ENCODE results near the gene SPCS1.

The SPCS1 gene

GRCh38 chr3:52689151-52689550 is 16.8 kb upstream of the SPCS1 start:
- peaks cover 20% of the 10 kb centered on the region for H3K36me3 ChIP-seq
- no peak for TF ChIP-seq CTCF (IDR thresholded peaks at IDR 0.05)
- H3K4me1 ChIP-seq (ENCODE audit: control insufficient read depth in 1 of 2, insufficient read depth in 1 of 2, low read depth in 1 of 2, low read length in 1 of 2), result peaks cover 16 to 21% of the 10 kb centered on the region in 2 experiments
- no peak overlapping the region for H3K27ac ChIP-seq
- no peaks in the 10 kb centered on the region for H3K27me3 ChIP-seq
- no peaks in the 10 kb centered on the region for H3K9me3 ChIP-seq
- no peak overlapping the region for H3K4me3 ChIP-seq (ENCODE audit: low read depth in 1 of 2, low read length in 1 of 2)

- Histone ChIP-seq H3K4me3 (ENCODE audit: low read depth in 1 of 2, low read length in 1 of 2) (no peak overlapping the region), H3K27ac (no peak overlapping the region), H3K9me3 (no peaks in the 10 kb centered on the region), H3K36me3 (peaks cover 33% of the 10 kb centered on the region), H3K4me1 (ENCODE audit: control insufficient read depth in 1 of 2, insufficient read depth in 1 of 2, low read depth in 1 of 2, low read length in 1 of 2) (peaks cover 8 to 11% of the 10 kb centered on the region in 2 experiments), H3K27me3 (no peaks in the 10 kb centered on the region)
- no peak for TF ChIP-seq CTCF (IDR thresholded peaks at IDR 0.05)
These were observed 15.3 kb upstream of the SPCS1 start for GRCh38 chr3:52690560-52690959.

GRCh38 chr3:52693071-52693470 is 12.8 kb upstream of the SPCS1 start:
- Histone ChIP-seq H3K4me3 (ENCODE audit: low read depth in 1 of 2, low read length in 1 of 2) (no peak overlapping the region), H3K9me3 (no peaks in the 10 kb centered on the region), H3K36me3 (peaks cover 58% of the 10 kb centered on the region), H3K27ac (no peak overlapping the region), H3K4me1 (ENCODE audit: control insufficient read depth in 1 of 2, insufficient read depth in 1 of 2, low read depth in 1 of 2, low read length in 1 of 2) (no peaks in the 10 kb centered on the region), H3K27me3 (no peaks in the 10 kb centered on the region)
- TF ChIP-seq CTCF (IDR thresholded peaks at IDR 0.05), result no peak

DNA sequence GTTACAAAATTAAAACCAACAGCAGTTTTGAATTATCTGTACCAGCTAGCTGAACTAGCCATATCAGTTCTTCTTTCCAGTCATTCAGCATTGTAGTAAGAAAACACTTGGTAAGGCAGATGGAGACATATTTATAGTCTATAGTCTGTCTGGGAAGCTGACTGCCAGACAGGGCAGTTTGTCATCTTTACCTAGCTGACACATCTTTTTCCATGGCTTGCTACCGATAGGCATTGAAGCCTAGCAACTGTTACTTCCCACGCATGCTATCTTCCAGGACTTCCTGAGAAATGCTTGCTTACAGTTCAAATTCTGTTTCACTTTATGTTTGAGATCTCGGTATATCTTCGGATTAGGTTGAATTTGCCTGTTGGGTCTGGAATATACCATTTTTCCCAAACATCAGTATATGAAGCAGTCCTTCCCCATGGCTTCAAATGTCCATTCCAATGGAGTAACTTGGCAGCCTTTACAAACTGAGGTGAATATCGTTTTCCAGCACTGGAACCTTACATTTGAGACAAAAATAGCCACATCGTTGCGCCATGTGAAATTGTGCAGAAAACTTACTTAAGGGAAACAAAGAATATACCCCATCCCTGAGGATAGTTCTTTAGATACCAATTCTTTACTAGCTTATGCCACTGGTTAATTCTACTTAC is 11.2 kb upstream of the SPCS1 start:
- Histone ChIP-seq H3K9me3 (no peaks in the 10 kb centered on the region), H3K4me1 (ENCODE audit: control insufficient read depth in 1 of 2, insufficient read depth in 1 of 2, low read depth in 1 of 2, low read length in 1 of 2) (no peaks in the 10 kb centered on the region), H3K27me3 (no peaks in the 10 kb centered on the region), H3K4me3 (ENCODE audit: low read depth in 1 of 2, low read length in 1 of 2) (no peak overlapping the region), H3K27ac (no peak overlapping the region), H3K36me3 (peaks cover 61% of the 10 kb centered on the region)
- TF ChIP-seq CTCF (IDR thresholded peaks at IDR 0.05), result no peak

DNA sequence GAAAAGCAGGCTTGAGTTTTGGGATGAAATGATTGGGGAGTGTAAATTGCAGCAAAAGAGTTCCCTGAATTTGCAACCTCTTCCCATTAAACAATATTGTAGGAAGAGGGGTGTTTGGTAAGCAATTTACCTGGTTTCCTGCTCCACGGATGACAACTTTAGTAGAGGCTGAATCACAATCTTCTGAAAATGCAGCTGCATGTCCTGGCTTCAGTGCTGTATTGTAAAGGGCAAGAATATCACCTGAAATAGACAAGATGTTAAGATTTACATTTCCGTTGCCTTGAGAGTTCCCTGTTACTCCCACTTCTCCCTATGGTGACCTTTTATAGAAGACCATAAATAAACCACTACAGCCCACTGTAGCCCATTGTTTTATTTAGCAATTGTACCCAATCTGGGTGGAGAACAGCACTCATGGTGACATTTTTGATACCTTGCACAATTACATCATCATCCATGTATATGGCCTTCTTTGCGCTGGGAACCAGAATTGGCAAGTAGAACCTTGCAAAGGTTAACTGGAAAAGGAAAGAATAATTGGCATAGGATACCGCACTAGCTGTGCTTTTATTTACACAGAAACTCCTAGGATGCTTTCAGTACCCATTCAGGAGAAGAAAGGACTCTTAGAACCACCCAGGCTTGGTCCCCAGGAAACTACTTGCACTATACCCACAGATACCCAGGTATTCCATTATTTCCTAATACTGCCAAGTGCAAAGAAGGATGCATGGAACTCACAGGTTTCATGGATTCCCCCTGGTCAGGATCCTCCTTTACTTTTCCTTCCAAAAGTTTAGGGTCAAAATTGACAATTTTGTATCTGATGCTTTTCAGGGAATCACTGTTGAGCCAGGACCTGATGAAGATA is 9.9 kb upstream of the SPCS1 start:
- no peak overlapping the region for H3K27ac ChIP-seq
- no peaks in the 10 kb centered on the region for H3K27me3 ChIP-seq
- no peak overlapping the region for H3K4me3 ChIP-seq (ENCODE audit: low read depth in 1 of 2, low read length in 1 of 2)
- no peak for TF ChIP-seq CTCF (IDR thresholded peaks at IDR 0.05)
- H3K36me3 ChIP-seq, result peaks cover 66% of the 10 kb centered on the region
- H3K4me1 ChIP-seq (ENCODE audit: control insufficient read depth in 1 of 2, insufficient read depth in 1 of 2, low read depth in 1 of 2, low read length in 1 of 2), result no peaks in the 10 kb centered on the region
- H3K9me3 ChIP-seq, result no peaks in the 10 kb centered on the region

Measured in neutrophil (primary cell).